Activated CD8-positive, alpha-beta memory T cell treated with anti-CD3 and anti-CD28 coated beads, Interleukin-2, amount 50 U/mL, for 48 hours (primary cell): ENCODE measurements around the gene PLK2.

Experiments used
- DNase-seq: peaks from one replicate; pipeline ENCODE4 v3.0.0-alpha.2; 2020

Gene PLK2

DNA sequence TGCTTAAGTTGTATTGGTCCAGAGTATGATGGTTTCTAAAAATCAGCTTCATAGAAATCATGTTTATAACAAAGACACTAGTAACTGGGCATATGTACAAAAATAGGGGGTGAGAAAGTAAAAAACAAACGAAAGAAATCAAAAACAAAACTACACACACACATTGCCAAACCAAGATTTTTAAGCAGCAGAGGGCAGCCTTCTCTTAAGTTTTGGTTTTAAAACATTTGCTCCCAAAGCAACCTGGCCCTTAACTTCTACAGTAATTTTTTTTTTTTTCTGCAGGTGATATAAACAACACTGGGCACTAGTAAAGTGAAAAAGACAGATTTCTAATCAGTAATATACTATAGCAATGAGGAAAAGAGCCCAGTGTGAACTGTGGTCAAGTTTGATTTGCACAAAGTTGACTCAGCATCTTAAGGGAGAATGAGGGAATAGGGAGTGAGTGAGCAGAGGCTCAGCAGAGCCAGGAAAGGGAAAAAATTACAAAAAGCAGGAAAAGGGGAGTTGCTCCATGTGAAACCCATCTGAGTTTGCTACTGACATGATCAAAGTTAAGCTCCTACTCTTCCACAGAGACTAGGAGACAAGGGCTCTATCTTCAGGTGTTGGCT is 18.0 kb upstream of the PLK2 start:
- DNase-seq: no peak

DNA sequence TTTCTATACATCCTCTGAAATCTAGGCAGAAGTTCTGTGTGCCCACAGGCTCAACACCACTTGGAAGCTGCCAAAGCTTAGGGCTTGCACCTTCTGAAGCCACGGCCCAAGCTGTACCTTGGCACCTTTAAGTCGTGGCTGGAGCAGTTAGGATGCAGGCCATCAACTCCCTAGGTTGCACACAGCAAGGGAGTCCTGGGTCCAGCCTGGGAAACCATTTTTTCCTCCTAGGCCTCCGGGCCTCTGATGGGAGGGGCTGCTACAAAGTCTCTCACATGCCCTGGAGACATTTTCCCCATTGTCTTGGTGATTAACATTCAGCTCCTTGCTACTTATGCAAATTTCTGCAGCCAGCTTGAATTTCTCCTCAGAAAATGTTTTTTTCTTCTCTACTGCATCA is 15.5 kb upstream of the PLK2 start:
- no peak for DNase-seq

DNA sequence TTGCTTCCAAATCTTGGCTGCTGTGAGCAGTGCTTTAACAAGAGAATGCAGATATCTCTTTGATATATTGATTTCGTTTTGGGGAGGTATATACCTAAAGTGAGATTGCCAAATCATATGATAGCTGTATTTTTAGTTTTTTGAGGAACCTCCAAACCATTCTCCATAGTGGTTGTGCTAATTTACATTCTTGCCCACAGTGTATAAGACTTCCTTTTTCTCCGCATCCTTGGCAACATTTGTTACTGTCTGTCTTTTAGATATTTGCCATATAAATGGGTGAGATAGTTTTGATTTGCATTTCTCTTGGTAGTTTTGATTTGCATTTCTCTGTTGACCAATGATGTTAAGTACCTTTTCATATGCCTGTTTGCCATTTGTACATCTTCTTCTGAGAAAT is 10.0 kb upstream of the PLK2 start:
- no peak for DNase-seq

DNA sequence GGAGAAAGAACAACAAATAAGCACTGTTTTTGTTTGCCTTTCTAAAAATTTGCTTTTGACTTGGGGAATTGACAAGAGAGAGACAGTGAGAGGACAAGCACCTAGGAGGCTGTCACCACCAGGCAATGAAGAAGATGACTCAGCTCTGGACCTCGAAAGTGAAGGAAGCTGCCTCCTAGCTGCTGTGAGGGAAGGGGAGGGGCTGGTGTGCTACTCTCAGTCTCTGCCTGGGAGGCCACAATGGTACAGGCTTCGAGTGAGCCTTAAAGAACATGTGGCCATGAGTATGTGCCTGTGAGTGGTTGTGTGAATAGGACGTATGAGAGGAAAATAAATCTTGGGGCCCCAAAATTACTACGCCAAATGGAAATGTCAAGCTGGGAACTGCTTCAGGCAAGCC is 7.1 kb upstream of the PLK2 start:
- DNase-seq: no peak

DNA sequence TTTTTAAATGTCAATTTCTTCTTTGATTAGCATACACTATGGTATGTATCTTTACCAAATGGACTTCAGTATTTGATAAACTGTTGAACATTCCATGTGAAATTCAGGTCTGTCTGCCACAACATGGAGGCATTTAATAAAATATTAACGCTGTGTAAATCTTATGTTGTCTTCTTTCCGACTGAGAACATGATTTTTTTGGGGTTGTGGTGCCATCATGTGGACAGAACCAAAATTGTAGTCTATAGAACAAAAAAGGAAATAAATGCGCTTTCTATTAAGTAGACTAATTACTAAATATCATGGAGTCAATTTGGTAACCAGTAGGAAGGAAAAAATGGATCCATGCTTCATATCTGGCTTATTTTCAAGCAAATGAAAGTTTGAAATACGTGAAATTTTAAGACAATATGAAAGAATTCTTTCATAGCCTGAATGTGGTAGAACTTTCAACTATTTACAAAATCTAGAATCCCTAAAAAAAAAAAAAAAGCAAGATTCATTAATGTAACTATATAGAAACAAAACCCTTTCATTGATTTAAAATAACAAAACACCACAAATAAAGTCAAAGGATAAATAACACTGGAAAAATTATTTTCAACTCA is 2.8 kb upstream of the PLK2 start:
- DNase-seq: no peak

DNA sequence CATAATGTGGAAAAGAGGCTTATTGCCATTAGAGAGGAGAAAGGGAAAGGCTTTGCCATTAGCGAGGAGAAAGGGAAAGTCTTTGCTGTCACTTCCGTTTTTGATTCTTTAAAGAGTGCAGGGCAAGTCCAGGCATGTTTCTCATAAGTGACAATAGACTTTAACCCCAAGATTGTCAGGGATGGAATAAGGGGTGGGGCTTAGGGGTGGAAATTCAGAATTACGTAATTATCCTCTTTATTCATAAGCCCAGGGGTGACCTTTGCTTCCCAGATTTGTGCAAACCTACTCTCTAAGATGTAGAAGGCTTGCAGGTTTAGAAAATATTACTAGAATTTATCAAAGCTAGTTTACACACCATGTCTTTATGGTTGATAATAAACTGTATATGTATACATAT is 2.3 kb upstream of the PLK2 start:
- no peak for DNase-seq

DNA sequence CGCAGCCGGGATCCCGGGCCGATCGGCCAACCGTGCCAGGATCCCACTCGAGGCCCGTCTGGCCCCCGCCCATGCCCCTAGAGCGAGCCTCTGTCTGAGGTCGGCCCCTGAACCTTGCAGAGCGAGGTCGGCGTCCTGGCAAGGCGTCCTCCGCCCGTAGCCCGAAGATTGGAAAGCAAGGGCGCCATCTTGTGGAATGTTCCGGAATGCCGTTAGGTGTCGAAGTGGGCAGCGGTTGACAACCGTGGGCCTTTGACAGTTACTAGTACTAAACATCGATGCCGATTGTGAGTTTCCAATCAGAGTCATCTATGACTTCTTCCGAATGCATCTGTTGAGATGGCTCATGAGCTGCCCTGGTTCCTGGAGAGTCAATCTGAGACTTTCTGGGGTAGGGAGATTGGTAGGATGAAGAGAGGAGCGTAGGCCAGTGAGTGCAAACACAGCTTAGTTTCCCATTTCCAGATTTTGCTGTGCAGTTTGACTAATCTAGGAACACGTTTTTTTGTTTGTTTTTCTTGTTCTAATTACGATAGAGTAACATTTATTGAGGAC is 923 bp upstream of the PLK2 start:
- DNase-seq: peak; percentile 96

DNA sequence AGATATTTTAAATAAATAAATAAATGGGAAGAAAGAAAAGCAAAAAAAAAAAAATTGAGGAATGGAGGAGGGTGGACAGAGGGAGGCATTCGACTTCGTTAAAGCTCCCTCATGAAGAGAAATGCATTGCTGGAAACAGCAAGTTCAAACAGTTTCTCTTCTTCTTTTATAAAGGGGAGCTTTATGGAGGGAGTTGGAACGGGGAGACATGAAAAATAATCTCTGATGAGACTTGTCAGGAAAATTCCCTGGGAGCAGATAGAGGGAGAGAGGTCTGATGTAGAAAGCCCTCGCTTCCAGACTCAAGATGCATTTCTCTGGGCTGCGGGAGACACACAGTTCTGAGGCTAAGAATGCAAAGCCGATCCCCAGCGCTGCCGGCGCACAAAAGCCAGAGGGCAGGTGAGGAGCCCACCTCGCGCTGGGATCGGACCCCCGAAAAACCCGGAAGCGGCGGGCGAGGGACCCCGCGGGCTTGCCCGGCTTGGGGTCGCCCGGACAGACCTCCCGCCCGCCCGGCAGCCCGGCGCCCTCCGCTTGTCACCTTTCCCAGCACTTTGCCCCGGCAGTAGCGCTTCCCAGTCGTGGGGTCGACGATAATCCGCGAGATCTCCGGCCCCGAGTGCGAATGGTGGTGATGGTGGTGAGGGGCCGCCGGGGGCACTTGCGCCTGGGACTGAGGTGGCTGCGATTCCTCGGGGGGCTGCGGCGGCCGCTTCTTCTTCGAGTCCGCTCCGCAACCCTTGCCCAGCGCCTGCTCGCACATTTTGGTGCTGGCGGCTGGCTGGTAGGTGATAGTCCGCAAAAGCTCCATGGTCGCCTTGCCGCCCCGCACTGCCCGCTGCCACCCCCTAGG is 512 bp downstream of the PLK2 start:
- DNase-seq: peak; percentile 59

DNA sequence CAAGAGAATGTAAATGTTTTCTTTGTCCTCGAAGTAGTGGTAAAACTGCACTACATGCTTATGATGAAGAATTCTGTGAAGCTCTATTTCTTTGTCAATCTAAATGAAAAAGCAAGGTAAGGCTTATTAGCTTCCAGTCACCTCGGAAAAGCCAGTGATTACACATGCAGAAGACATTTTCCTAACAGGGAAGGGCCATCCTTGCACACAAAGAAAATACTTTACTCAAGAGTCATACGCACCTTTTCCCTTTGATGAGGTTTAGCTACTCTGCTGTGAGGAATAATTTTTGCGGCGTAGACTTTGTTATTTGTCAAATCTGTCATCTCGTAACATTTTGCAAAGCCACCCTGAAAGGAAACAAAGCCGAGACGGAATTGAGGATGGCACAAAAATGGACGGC is 1.1 kb downstream of the PLK2 start:
- no peak for DNase-seq

DNA sequence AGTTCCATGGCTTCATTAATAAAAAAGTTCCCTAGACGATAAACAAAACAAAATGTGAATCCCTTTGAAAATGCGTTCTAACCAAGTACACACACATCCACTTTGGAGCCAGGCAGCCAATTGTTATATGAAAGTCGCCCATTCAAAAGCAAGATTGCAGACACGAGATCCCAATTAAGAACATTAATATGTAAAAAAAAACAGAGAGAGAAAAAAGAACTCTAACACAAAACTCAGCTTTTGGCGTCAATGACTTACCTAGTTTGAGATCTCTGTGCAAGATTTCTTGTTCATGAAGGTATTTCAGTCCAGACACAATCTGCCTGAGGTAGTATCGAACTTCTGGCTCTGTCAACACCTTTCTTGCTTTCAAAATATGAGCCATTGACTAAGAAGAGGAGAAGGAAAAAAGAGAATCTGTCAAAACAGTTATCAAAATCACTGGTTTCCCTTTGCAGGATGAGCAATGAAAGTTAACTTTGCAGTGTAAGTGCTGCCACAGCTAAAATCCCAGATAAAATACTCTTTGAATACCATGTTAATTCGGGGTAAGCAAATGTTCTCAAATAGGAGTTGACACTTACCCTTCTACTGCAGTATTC is 1.6 kb downstream of the PLK2 start:
- no peak for DNase-seq

DNA sequence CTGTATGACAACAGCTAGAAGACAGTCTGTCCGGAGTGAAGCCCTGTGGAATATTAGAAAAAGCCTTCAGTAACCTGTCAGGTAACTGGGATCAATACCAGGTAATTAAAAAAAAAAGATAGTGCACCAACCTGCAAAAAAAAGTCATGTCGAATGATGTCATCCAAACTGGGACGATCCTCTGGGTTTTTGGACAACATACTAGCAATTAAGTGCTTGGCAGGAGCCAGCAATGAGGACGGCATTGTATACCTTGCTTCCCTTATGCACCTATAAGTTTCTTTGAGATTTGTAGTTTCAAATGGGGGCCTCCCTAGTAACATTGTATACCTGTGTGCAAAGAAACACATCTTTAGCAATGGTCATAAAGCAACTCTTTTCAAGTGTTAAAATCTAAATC is 2.8 kb downstream of the PLK2 start:
- no peak for DNase-seq

DNA sequence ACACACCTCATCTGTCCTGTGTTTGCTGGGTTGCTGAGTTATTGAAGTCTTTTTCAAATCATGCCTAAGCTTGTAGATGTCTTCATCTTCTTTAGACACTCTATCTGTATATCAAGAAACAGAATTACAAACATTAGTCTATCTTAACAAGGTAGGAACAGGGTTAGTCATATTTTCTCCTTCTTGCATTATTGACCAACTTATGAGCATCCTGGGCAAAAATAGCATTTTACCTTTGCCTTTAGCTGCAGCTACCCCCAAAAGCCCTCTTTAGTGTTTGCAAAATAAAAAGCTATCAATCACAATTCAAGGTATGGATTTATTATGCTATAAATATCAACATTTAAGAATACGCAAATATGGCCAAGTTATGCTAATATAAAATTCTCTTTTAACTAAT is 3.4 kb downstream of the PLK2 start:
- no peak for DNase-seq

DNA sequence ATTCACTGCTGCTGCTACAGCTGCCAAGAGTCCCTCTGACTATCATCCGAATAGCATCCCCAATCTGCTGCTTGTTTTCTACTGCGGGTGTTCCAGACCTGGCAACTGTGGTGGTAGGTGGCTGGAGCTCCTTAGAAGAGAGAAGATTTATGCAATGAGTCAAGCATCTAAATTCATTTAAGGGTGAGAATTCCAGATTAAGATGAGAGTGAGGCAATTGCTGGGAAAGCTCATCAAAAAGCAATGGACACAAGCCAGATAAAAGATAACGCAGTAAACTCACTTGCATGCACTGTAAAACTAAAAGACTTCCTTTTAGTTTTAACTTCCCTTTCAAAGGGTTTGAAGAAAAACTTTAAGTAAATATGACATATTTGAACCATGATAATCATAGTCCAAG is 3.9 kb downstream of the PLK2 start:
- DNase-seq: no peak

DNA sequence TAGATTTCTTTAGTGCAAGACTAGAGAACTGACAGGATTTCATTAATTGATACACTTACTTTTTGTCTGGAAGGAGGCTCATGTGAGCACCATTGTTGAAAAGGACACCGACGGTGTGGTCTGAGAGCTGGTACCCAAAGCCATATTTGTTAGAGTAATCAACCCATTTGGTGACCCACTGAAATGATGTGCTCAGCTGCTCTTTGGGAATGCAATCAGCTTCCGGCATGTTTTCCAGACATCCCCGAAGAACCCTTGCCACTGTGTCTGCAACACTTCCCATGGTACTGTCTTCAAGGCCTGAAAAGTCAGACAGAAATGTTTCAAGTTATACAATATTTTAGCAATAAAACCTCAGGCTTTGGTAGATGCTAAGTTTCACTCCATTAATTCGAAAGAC is 4.4 kb downstream of the PLK2 start:
- DNase-seq: no peak

DNA sequence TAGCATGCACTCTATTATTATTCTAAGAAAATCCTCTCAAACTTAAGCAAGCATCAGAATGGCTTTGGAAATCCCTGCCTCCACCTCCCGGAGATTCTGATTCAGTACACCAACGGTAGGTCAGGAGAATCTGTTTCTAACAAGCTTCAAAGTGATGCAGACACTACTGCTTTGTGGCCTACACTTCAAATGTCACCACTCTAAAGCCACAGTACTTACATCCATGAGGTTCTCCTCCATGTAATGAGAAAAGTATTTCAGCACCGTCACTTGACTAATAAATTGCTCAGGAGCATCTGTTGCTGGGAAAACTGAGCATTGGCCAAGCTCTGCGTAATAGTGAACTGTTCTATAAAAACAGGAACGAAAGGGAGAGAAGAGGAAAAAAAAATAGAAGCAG is 4.8 kb downstream of the PLK2 start:
- DNase-seq: no peak

DNA sequence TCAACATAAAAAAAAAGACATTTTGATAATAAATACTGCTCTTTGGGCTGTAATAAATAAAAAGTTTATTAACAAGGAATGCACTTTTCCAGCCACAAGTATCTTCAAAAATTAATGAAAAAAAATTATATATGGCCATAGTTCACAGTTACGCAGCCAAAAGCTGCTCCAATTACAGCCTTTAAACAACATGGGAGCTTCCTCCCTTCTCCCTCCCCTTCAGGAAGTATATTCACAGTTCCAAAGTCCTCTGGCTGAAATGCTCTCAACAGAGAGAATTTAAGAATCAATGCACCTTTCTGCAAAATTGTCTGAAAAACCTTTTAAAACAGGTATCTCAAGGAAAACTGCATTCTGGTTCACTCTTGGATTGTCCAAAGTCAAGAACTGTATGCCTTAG is 5.9 kb downstream of the PLK2 start:
- DNase-seq: no peak

DNA sequence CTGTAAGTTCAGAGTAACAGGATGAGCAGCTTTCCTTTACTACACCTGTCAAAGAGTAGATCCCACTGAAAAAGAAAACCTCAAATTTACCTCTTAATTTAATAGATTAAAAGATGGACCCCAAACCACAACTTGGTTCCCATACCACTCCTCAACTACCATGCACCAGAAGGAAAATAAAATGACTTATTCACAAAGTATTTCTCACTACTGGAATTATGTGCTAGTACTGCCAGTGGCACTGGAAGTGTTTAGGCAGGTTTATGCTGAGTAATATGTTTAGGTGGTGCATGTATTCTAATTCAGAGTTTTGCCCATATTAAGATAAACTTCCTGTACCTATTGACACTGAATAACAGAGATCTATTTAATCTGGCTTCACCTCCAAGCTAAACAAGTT is 6.6 kb downstream of the PLK2 start:
- DNase-seq: no peak

DNA sequence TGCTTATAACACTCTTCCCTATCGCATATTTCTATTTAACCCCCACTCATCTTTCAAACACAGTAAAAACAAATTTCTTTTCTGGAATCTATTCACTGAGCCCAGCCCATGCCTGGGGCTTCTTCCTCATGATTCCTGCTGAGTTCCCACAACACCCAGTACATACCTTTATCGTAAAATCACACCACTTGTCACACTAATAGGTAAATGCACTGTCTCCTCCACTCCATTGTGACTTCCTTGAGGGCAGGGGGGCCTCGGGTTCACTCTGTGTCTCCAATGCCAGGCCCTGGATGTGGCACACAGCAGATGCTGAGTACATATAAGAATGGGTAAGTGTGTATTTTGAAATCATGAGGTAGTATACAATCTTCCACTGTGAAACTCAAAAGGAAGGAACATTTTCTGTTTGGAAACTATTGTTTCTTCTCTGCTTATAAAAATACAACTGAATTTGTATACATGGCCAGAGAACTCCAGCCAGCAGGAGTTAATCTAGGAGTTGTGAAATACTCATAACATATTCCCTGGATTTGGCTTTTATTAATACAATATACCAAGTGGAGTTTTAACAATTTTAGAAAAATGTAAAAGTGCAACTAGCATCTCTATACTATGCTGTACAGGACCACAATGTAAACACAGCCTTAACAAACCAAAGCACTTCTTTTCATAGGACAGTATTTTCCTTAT is 7.2 kb downstream of the PLK2 start:
- no peak for DNase-seq

DNA sequence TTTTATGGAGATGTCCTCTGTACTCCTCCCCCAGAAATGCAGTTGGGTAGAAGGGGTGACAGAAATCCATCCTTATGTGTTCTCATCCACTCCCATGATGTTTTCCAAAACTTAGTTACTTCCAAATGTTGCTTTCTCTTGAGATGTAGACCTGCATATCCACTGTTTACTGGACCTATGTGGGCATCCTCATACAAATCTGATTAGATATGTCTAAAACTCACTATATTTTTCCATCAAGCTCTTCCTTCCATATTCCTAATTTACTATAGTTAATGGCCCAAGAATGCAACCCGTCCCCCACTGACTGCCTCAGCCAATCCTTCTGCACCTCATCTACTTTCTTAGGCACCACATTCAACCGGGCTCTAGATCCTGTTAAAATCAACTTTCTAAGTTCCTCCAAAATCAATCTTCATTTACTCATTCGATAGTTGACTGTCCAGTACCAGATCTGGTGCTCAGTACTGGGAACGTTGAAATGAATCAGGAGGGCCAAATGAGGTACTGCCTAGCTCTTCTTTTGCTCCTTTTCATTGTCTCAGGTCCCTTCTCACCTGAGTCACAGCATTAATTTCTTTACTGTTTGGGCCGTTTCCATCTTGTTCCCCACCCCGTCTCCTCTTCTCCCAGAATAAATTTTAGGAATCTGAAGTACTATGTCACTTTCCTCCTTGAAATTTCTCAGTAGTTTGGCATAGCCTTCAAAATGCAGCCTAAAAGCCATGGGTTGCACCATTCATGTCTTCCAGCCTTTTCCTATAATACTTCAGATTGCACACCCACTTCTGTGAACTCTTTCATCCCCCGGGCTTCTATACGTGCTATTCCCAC is 7.9 kb downstream of the PLK2 start:
- no peak for DNase-seq

DNA sequence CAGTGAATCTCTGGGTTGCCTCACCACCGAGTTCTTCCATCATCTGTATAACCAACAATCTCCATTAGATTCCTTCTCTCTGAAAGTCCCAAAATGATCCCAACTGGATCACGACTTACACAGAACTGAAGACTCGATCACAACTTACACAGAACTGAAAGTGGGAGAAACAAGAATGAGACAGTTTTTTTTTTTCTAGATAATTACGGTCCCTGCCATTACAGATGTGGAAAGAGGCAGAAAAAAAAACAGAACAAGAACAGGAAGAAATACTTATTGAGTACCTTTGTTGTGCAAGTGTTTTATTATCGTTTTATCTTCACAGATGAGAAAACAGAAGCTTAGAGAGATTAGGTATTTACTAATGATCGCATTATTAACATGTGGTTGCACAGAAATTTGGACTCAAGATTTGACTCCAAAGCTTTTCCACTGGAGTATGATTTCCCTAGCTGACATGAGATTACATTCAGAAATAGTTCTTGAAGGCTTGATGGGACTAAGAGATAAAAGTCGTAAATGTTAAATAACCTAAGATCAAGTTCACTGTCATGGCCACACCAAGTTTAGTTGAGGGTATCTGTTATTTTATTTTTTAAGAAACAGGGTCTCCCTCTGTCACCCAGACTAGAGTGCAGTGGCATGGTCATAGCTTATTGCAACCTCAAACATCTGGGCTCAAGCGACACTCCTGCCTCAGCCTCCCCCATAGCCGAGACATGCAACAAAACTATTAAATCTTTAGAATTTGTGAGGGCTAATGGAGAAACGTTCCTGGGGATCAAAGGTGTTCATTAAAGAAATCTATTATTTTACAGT is 8.9 kb downstream of the PLK2 start:
- DNase-seq: no peak

DNA sequence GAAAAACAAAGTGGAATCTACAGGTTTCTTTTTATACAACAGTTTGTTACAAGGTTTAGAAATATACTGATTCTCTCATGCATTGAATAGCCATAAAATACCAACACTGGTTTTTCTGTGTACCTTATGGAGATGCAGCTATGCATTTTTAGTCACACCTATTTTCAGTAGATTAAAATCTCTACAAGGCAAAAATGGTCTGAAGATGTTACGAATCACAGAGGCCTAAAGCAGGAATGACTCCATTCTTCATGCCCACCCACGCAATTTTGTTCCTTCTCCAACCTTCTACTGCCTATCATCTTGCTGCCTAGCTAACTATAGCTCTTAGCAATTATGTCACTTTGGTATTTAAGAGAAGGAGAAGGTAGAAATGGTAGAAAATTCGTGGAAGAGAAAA is 9.9 kb downstream of the PLK2 start:
- no peak for DNase-seq
